Smooth muscle cell of the brain vasculature (primary cell): ENCODE results near the gene HORMAD1.
"Not testable (repeated sequence)": the region's sequence is repeated elsewhere in the genome, so short reads cannot be mapped to it uniquely, and the experiment has no call there.

Experiments used
- DNase-seq: peaks from one replicate; pipeline ENCODE4 v3.0.0-alpha.2; 2012; ENCODE audit warnings: low read depth, low spot score

HORMAD1 gene

GRCh38 chr1:150696995-150697927 is 23.4 kb downstream of the HORMAD1 start, which contains the start of gene GOLPH3L:
GOLPH3L (minus strand) TSS chr1:150697154; CDS start chr1:150694838, 2,316 bp downstream.
- DNase-seq = peak; percentile 97

GRCh38 chr1:150696590-150696989 is 24.1 kb downstream of the HORMAD1 start:
- DNase-seq = no peak

GRCh38 chr1:150696162-150696561 is 24.5 kb downstream of the HORMAD1 start:
- no peak for DNase-seq

- DNase-seq = no peak
Measured at GRCh38 chr1:150695561-150695960, 25.1 kb downstream of the HORMAD1 start.

GRCh38 chr1:150692720-150693119 is 28.0 kb downstream of the HORMAD1 start:
- DNase-seq = no peak

- no peak for DNase-seq
Measured at GRCh38 chr1:150688763-150689162, 31.9 kb downstream of the HORMAD1 start.

GRCh38 chr1:150686275-150686674 is 34.4 kb downstream of the HORMAD1 start:
- DNase-seq = no peak

GRCh38 chr1:150683914-150684313 is 36.8 kb downstream of the HORMAD1 start:
- no peak for DNase-seq

- DNase-seq = no peak
Measured at GRCh38 chr1:150678988-150679387, 41.7 kb downstream of the HORMAD1 start.

- DNase-seq = no peak
Measured at GRCh38 chr1:150674881-150675280, 45.8 kb downstream of the HORMAD1 start.

GRCh38 chr1:150663321-150663720 is 57.4 kb downstream of the HORMAD1 start:
- DNase-seq = no peak

- no peak for DNase-seq
Measured at GRCh38 chr1:150662811-150663210, 57.9 kb downstream of the HORMAD1 start.

GRCh38 chr1:150661156-150661555 is 59.5 kb downstream of the HORMAD1 start:
- no peak for DNase-seq

GRCh38 chr1:150660584-150660983 is 60.1 kb downstream of the HORMAD1 start:
- no peak for DNase-seq

GRCh38 chr1:150657064-150657463 is 63.6 kb downstream of the HORMAD1 start:
- not testable (repeated sequence) for DNase-seq

- not testable (repeated sequence) for DNase-seq
Measured at GRCh38 chr1:150654635-150655034, 66.1 kb downstream of the HORMAD1 start.

- DNase-seq = no peak
Measured at GRCh38 chr1:150650193-150650592, 70.5 kb downstream of the HORMAD1 start.

- no peak for DNase-seq
Measured at GRCh38 chr1:150649441-150650075, 71.1 kb downstream of the HORMAD1 start.
